ENCODE results near the gene FNIP2. TPM values are rescaled to one million over a fixed set of nuclear protein-coding genes. Genes with fewer than 3 reads are reported as not detected.

FNIP2 gene
- total and polyA plus RNA-seq, 10 of the 15 experiments (the other 5 are each of a cell fraction or from before 2014, with no cell fraction given) = 0.03 to 0.38 (median 0.15) TPM

- no peak for TF ChIP-seq PRDM15 (CRISPR knock-in tag; IDR thresholded peaks at IDR 0.05)
- no peak for TF ChIP-seq JUND (IDR thresholded peaks at IDR 0.05; ENCODE audit: low read depth, low read length)
- TF ChIP-seq, protein P1, sequence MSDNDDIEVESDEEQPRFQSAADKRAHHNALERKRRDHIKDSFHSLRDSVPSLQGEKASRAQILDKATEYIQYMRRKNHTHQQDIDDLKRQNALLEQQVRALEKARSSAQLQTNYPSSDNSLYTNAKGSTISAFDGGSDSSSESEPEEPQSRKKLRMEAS (IDR thresholded peaks at IDR 0.05; ENCODE audit: low read depth, low read length) = no peak
These were observed 3.0 kb downstream of the FNIP2 start (continued) for GRCh38 chr4:158771776-158772175.

DNA sequence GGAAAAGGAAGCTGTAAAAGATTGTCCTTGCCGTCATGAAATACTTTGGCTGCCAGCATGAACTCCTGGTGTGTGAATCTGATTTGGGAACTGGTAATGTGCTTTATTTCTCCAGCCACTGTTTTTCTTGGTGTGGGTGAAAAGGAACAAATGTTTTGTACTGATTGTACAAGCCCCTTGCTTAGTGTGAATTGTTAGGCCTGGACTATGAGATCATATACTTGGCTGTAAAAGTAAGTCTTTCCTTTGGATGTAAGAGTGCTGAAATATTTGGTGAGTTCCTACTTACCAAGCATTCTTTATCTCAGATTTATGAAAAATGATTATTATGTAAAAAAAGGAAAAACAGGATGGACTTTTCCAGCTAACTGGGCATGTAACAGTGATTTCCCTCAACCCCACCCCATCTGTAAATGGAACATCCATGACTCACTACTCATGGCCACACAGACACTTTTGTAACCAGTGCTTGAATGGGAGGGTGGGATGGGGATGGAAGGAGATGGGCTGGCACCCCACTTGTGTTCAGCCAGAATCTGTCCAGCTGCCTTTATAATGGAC, 6.3 kb downstream of the FNIP2 start:
- H3K79me2 ChIP-seq (ENCODE audit: control insufficient read depth, insufficient read depth, low read length) = peaks cover 24% of the 10 kb centered on the region
- no peak for TF ChIP-seq RFX5 (IDR thresholded peaks at IDR 0.05; ENCODE audit: low read depth, low read length)
- no peak for TF ChIP-seq LARP7 (IDR thresholded peaks at IDR 0.05)
- TF ChIP-seq JUND (IDR thresholded peaks at IDR 0.05; ENCODE audit: low read depth, low read length) = no peak
- TF ChIP-seq NR2C1 (IDR thresholded peaks at IDR 0.05) = no peak
- TF ChIP-seq, protein P2, sequence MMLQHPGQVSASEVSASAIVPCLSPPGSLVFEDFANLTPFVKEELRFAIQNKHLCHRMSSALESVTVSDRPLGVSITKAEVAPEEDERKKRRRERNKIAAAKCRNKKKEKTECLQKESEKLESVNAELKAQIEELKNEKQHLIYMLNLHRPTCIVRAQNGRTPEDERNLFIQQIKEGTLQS (IDR thresholded peaks at IDR 0.05; ENCODE audit: borderline replicate concordance, extremely low read depth, low read depth, low read length) = no peak
- TF ChIP-seq MYC (IDR thresholded peaks at IDR 0.05; ENCODE audit: insufficient read depth, insufficient read length, insufficient replicate concordance, low read length, severe bottlenecking) = no peak
- no peak for TF ChIP-seq NFYA (IDR thresholded peaks at IDR 0.05; ENCODE audit: borderline replicate concordance, low read depth, low read length)
- TF ChIP-seq PRDM15 (CRISPR knock-in tag; IDR thresholded peaks at IDR 0.05) = no peak
- TF ChIP-seq BACH1 (IDR thresholded peaks at IDR 0.05; ENCODE audit: borderline replicate concordance) = no peak

More for the DNA sequence above, 6.3 kb downstream of the FNIP2 start:
- Histone ChIP-seq H3K27ac (ENCODE audit: control insufficient read depth, insufficient read depth) (no peak overlapping the region), H4K20me1 (ENCODE audit: control insufficient read depth, insufficient read depth) (no peaks in the 10 kb centered on the region), H3K27me3 (replicated peaks in 1 of 2; ENCODE audit: control insufficient read depth in 2 of 2, insufficient read depth in 2 of 2, low read length in 1 of 2) (0 out of 4 replicates have a peak, but pooled peaks cover 0 to 2% of the 10 kb centered on the region in 2 experiments), H3K9ac (ENCODE audit: control insufficient read depth, insufficient read depth, low read length) (no peak overlapping the region), H2AFZ (ENCODE audit: control insufficient read depth, low read depth, low read length) (no peak overlapping the region), H3K4me1 (ENCODE audit: control insufficient read depth, insufficient read depth, low read length) (peaks cover 10% of the 10 kb centered on the region; the same call in 1 of the 2 replicates), H3K4me2 (ENCODE audit: control insufficient read depth, insufficient read depth) (no peak overlapping the region), H3K9me3 (replicated peaks; ENCODE audit: control insufficient read depth, insufficient read depth, low read length) (no peaks in the 10 kb centered on the region), H3K36me3 (ENCODE audit: control insufficient read depth in 2 of 2, insufficient read depth in 2 of 2, low read length in 1 of 2) (no peaks in the 10 kb centered on the region), H3K4me3 (no peak overlapping the region)
- ChIA-PET POLR2A (interaction anchor here (1.5 to 1.6 kb wide), 2 partner anchors 11 to 12 kb away, joined by 4 read pairs; no protein-coding TSS in a partner anchor), SMC1A (ENCODE audit: uncharacterized antibody, unreplicated experiment) (interaction anchor here (0.9 to 1.6 kb wide), 14 partner anchors 8 to 428 kb away, joined by 3 to 7 read pairs (median 4); no protein-coding TSS in a partner anchor), RAD21 (ENCODE audit: unreplicated experiment) (interaction anchor here (0.8 to 1.9 kb wide), 3 partner anchors 25 to 76 kb away, joined by 3 to 11 read pairs (median 7); no protein-coding TSS in a partner anchor), CTCF (interaction anchor here (0.6 to 1.5 kb wide), 6 partner anchors 35 to 82 kb away, joined by 3 to 7 read pairs (median 4); no protein-coding TSS in a partner anchor)
- DNase-seq (ENCODE audit: low read depth, low spot score) = no peak
- in situ Hi-C loops (cut with MboI) = no loop called here
- no peak for ATAC-seq
- intact Hi-C loops (cut with micrococcal nuclease; ENCODE audit: unreplicated experiment) = no loop called here
- BruUV-seq (replicated peaks) = no TSS peak
- no peak for FAIRE-seq
- 94% methylated on average over 1 of the region's 1 CpG for WGBS (ENCODE audit: insufficient coverage, insufficient replicate concordance, low lambda C conversion rate, missing lambda C conversion rate)

Data from GM12878 (cell line).